Jurkat, Clone E6-1 (cell line): ENCODE measurements around the gene MYOT. TPM values are rescaled to one million over a fixed set of nuclear protein-coding genes. Genes with fewer than 3 reads are reported as not detected.

Source experiments
- DNase-seq: peaks from one replicate; pipeline ENCODE4 v3.0.0-alpha.2; 2011; ENCODE audit warnings: low read depth, low spot score
- H3K4me3 ChIP-seq: 2 replicates; pipeline ENCODE4 v1.5.1; 2011; ENCODE audit warnings: mild to moderate bottlenecking, low read length, control low read depth, moderate library complexity
- polyA plus RNA-seq: library from polyadenylated mRNA; unstranded; fragments of >200 nt; gene quantifications from one replicate; pipeline ENCODE4 v1.2.1, GENCODE V29; 2012; ENCODE audit warnings: missing spikeins; ENCODE audit not compliant: insufficient read length, insufficient read depth

Gene MYOT, protein sequence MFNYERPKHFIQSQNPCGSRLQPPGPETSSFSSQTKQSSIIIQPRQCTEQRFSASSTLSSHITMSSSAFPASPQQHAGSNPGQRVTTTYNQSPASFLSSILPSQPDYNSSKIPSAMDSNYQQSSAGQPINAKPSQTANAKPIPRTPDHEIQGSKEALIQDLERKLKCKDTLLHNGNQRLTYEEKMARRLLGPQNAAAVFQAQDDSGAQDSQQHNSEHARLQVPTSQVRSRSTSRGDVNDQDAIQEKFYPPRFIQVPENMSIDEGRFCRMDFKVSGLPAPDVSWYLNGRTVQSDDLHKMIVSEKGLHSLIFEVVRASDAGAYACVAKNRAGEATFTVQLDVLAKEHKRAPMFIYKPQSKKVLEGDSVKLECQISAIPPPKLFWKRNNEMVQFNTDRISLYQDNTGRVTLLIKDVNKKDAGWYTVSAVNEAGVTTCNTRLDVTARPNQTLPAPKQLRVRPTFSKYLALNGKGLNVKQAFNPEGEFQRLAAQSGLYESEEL
- not detected for polyA plus RNA-seq

- DNase-seq: no peak
- no peak within 1 kb of the TSS for H3K4me3 ChIP-seq
Observed at GRCh38 chr5:137867664-137868063, at the start of gene MYOT. Gene MYOT, plus strand, starts transcription at chr5:137867860. Its CDS starts 2,792 bp downstream, at chr5:137870652.

DNA sequence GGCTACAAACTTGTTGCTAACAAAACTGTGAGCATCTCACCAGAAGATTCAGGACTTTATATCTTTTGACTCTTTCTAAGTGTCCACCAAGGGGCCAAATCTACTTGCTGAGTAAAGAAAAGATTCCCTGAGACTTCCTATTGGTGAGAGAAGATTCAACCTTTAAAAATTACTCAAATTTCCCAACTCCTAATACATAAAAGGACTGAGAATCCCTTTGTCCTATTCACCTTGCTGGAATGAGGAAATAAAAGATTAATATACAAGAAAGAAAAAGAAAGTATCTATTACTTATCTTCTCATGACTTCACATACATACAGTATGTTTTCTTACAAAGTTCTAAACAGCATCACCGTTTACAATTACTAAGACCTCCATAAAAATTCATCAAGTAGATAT is 47.9 kb upstream of the MYOT start:
- no peak overlapping the region for H3K4me3 ChIP-seq
- no peak for DNase-seq

GRCh38 chr5:137822158-137822764 is 45.4 kb upstream of the MYOT start:
- DNase-seq: peak; percentile 1
- H3K4me3 ChIP-seq: no peak overlapping the region

GRCh38 chr5:137822984-137823383 is 44.7 kb upstream of the MYOT start:
- DNase-seq: no peak
- H3K4me3 ChIP-seq: no peak overlapping the region

DNA sequence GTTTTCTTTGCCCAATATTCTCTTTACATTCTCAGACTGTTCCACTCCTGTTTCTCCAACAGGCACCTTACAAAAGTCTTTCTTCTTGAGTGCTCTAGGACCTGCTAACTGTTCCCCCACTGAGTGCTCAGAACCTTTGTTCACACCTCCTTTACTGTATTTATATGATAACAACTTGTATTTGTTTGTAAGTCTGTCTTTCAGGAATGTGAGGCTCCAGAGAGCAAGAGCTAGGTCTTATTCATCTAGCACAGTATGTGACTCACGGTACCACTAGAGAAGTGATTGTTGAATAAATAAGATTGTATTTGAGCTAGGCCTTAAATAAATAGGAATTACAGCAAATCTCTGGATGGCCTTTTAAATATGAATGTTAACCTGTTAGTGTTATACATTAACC is 42.5 kb upstream of the MYOT start:
- no peak overlapping the region for H3K4me3 ChIP-seq
- DNase-seq: no peak

DNA sequence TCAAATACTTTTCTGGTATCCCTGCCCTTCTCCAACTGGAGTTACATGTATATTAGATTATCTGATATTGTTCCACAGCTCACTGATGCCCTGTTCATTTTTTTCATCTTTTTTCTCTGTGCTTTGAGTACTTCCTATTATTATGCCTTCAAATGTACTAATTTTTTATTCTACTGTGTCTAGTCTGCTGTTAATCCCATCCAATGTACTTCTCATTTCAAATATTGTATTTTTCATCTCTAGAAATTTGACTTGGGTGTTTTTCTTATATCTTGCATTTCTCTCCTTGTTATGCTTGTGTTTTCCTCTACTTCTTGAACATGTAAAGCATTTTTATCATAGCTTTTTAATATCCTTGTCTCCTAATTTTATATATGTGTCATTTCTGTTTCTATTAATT is 41.6 kb upstream of the MYOT start:
- no peak for DNase-seq
- H3K4me3 ChIP-seq: no peak overlapping the region

GRCh38 chr5:137828180-137828579 is 39.5 kb upstream of the MYOT start:
- no peak overlapping the region for H3K4me3 ChIP-seq
- DNase-seq: no peak

GRCh38 chr5:137828664-137829063 is 39.0 kb upstream of the MYOT start:
- no peak overlapping the region for H3K4me3 ChIP-seq

DNA sequence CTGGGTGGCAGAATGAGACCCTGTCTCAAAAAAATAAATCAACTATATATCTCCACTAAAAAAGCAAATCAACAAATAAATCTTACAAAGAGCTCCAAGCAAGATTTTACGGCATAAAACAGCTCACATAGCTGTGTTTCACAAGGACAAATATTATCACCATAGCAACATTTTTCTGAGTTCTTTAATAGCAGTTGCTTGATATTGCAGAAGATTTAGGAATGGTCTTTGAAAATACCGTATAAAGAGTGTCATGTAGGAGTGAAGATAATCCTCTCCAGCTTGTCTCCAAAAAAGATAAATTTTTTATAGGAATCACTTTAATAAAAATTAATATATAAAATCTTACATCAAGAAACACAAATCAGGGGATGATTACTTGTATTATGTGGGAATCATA is 36.6 kb upstream of the MYOT start:
- H3K4me3 ChIP-seq: no peak overlapping the region
- DNase-seq: no peak

More at GRCh38 chr5:137828664-137829063, 39.0 kb upstream of the MYOT start:
- DNase-seq: no peak

DNA sequence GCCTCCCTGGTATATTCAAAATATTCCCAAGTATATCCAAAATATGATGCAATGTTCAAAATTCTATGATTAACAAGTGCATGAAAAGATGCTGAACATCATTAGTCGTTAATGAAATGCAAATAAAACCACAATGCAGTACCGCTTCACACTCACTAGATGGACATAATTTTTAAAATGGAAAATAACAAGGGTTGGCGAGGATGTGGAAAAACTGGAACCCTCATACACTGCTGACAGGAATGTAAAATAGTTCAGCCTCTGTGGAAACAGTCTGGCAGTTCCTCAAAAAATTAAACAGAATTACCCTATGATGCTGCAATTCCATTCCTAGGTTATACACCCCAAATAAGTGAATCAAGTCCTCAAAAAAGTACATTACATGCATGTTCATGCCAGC is 36.1 kb upstream of the MYOT start:
- H3K4me3 ChIP-seq: no peak overlapping the region
- no peak for DNase-seq

GRCh38 chr5:137832416-137832815 is 35.2 kb upstream of the MYOT start:
- no peak for DNase-seq
- H3K4me3 ChIP-seq: no peak overlapping the region

DNA sequence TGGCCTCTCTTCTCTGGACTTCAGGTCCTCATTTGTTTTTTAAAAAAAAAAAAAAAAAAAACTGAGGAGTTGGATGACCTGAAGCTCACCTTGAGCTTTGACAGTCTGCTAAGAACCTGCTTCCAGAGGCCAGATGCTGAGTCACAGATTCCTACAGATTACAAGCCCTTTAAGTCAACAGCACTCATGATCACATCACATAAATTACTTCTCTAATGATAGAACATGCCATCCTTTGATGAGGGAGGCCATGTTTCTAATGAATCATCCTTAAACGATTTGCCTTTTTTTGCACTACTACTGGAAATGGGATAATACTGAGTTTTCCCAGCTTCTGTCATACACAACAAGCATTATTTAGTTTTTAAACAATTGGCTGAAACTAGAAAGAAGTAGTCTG is 34.2 kb upstream of the MYOT start:
- H3K4me3 ChIP-seq: no peak overlapping the region
- DNase-seq: no peak

DNA sequence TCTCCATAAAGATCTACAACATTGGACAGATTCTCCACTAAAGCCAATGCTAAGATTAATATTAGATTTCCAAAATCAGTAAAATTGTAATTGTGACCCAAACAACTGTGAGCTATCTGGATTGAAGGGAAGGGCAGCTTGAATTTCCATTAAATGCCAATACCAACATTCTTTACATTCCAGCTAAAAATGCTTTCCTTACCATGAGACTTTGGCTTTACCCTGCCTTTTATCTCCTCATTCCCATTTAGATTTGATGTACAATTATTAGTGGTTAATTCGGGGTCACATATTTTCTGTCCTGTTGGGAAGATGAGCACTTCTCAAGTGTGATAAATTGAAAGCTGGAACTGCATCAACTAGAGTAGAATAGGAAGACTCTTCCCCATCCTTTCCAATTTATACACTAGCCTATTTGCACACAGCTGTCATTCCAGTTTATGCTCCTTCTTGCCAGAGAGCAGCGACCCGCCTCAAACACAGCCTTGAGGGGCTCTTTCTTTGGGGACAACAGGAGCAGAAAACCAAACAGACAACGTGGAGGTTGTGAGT is 33.1 kb upstream of the MYOT start:
- DNase-seq: no peak
- H3K4me3 ChIP-seq: no peak overlapping the region

DNA sequence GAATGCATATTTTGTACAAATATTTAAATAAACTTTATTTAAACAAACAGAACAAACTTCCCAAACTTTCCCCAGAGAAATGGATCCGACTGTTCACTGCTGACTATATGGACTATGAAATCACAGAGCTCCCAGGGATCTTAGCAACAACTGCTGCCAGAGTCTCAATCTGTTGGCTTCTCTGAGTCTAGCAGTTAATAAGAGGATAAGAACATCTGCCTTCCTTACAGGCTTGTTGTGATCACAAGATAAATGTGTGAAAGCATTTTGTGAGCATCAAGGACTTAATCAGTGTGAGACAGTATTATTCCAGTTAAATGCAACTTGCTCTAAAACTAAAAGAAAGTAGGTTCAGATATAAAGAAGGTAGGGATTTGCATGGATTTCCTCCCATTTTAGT is 31.4 kb upstream of the MYOT start:
- H3K4me3 ChIP-seq: no peak overlapping the region
- no peak for DNase-seq

DNA sequence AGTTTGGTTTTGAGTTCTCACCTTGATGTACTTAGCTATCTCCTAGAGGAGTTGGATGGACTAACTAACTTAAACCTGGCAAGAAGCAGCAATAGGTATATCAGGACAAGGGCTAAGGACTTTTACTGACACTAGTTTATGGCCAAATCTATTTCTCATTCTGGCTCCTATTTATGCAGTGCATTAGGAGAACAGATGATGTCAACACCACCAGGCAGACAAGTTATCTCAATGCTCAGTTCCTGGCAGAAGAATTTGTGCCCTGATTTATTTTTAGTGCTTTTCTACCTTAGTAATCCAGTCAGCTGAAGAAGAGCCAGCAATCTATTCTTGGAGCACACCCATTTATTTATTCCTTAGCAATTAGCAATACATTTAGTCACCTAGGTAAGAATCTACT is 30.7 kb upstream of the MYOT start:
- no peak for DNase-seq
- no peak overlapping the region for H3K4me3 ChIP-seq

DNA sequence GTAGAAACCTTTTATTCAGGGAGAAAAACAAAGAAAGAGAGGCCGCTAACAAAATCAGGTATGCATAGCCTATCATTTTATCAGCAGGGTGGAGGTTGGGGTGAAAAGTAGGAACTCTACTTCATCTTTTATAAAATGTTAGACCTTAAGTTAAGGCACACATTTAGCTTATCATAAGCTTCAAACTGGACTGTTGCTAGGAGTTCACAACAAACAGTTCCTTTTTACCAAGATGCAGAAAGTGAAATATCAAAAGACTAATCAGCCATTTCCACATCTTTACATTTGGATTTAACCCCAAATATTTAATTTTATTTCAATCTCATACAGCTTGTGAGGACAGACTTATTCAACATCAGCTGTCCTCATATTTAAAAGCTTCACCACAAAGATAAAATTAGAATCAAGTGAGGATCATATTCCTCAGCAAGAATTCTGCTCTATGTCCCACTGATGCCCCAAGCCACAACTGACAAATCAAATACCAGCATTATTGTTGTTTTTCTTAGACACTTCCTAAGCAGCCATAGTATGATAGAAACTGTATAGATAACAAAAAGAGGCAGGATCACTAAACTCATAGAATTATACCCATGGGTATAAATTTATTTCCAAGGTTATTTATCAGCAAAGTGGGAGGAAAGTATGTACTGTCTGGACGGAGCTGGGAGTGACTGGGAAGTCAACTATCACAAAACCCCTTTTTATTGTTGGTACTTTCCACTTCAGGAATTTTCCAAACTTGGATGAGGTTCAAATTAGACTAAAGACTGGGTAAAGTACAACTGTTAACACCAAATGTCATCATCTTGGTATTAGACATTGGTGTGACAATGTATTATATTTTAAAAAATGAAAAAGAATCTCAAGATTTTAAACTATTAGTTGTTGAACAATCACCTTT is 29.9 kb upstream of the MYOT start:
- H3K4me3 ChIP-seq: no peak overlapping the region
- DNase-seq: no peak

DNA sequence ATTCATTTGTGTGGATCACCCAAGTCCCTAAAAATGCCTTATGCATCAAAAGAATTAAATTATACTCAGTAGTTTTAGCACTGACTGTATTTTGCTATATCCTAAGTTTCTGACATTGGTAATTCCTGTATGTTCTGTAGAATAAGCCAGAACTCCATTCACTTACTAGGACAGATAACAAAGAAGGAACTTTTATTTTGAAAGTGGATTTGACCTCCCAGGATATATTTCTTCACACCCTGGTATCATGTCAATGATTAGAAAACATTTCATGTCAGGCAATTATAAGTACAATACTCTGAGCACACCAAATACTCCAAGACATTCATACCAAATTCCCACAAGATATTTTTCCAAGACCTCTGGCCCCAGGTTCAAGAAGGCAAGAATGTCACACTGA is 28.7 kb upstream of the MYOT start:
- no peak for DNase-seq
- no peak overlapping the region for H3K4me3 ChIP-seq

DNA sequence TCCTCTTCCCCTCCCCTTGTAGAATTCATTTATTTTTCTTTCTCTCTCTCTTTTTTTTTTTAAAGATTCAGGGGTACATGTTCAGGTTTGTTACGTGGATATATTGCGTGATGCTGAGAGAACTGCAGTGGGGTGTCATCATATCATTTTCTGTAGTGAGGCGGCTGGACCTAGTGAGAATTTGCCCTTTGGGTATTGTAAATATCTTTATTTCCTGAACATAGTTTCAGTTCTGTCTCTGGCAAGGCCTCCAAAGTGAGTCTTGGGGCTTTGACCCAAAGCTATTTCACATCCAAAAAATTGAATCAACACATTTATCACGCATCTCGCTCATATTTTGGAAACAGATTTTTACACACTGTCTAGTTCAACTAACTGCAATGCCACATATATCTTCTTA is 25.4 kb upstream of the MYOT start:
- no peak for DNase-seq
- H3K4me3 ChIP-seq: no peak overlapping the region

DNA sequence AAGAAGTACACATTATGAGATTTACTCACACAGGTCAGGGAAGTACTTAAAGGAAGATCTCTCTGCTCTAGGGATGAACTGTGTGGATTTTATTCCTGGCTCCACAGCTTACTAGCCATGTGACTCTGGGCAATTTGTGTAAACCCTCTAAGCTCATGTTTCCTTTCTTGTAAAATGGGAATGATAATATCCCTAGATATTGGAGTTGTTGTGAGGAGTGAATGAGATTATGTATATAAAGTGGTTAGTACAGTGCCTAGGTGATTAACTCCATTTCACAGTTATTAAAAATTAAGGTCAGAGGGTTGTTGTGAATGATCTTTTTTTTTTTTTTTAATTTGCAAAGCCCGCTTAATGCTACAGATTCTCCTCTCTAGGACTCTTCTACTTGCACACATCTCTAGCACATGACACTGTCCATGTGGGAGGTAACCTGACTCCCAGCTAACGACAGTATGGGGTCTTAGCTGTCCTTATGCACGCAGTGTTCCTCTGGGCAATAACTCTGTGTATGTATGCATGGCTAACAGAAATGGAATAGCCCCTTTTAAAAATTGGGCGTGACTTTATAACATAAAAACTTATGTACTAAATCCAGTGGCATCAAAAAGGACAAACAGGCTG is 23.9 kb upstream of the MYOT start:
- no peak overlapping the region for H3K4me3 ChIP-seq
- no peak for DNase-seq
